HepG2 (cell line): ENCODE measurements around the gene ZNF217. TPM values are rescaled to one million over a fixed set of nuclear protein-coding genes. Genes with fewer than 3 reads are reported as not detected.

Experiments
- ATF5 ChIP-seq: sonication (generic); formaldehyde crosslinking; IDR thresholded peaks from 2 replicates; pipeline ENCODE4 v1.4.0; 2020; ENCODE audit warnings: mild to moderate bottlenecking, low read depth, missing genetic modification reagents
- CC2D1A ChIP-seq: sonication (generic); formaldehyde crosslinking; IDR thresholded peaks from 2 replicates; pipeline ENCODE4 v1.8.1; 2023; ENCODE audit warnings: mild to moderate bottlenecking, missing genetic modification reagents
- CREM ChIP-seq, 2 experiments: sonication (generic) in 1 of 2; formaldehyde crosslinking in 1 of 2; IDR thresholded peaks; 2 replicates each; pipeline versions ENCODE4 v1.4.0 to v1.6.1; 2016 to 2020; ENCODE audit warnings: antibody characterized with exemption in 1 of 2, mild to moderate bottlenecking in 1 of 2, missing genetic modification reagents in 1 of 2
- GABPB1 ChIP-seq: IDR thresholded peaks from 2 replicates; pipeline ENCODE4 v1.6.1; 2016; ENCODE audit warnings: mild to moderate bottlenecking, missing genetic modification reagents, moderate library complexity, missing compliant biosample characterization
- HIC2 ChIP-seq: sonication (generic); formaldehyde crosslinking; IDR thresholded peaks from 2 replicates; pipeline ENCODE4 v1.9.0; 2022; ENCODE audit warnings: low read depth, missing genetic modification reagents
- MAZ ChIP-seq, 2 experiments: sonication (generic) in 1 of 2; formaldehyde crosslinking in 1 of 2; IDR thresholded peaks; 2 replicates each; pipeline versions ENCODE4 v1.5.0 to v1.6.1; 2012 to 2020; ENCODE audit warnings: low read depth in 2 of 2, mild to moderate bottlenecking in 2 of 2, borderline replicate concordance in 1 of 2, improper control_type of control experiment in 1 of 2, low read length in 1 of 2, missing genetic modification reagents in 1 of 2, moderate library complexity in 1 of 2
- MIXL1 ChIP-seq: IDR thresholded peaks from 2 replicates; pipeline ENCODE4 v1.6.1; 2016
- POLR2G ChIP-seq: fragments of 200-400 bp; formaldehyde crosslinking; IDR thresholded peaks from 2 replicates; pipeline ENCODE4 v1.6.1; 2018; ENCODE audit warnings: mild to moderate bottlenecking, low read depth, low read length, moderate library complexity
- RXRB ChIP-seq: IDR thresholded peaks from 2 replicates; pipeline ENCODE4 v1.6.1; 2016; ENCODE audit warnings: borderline replicate concordance, missing genetic modification reagents, missing compliant biosample characterization
- SSRP1 ChIP-seq: IDR thresholded peaks from 2 replicates; pipeline ENCODE4 v1.6.1; 2016; ENCODE audit warnings: control low read depth
- YEATS4 ChIP-seq: sonication (generic); formaldehyde crosslinking; IDR thresholded peaks from 2 replicates; pipeline ENCODE4 v1.4.0; 2020; ENCODE audit warnings: missing genetic modification reagents, borderline replicate concordance
- ZBTB44 ChIP-seq: sonication (generic); formaldehyde crosslinking; IDR thresholded peaks from 2 replicates; pipeline ENCODE4 v1.4.0; 2020; ENCODE audit warnings: missing genetic modification reagents
- ZC3H13 ChIP-seq: sonication (generic); formaldehyde crosslinking; IDR thresholded peaks from 2 replicates; pipeline ENCODE4 v1.8.1; 2023; ENCODE audit warnings: mild to moderate bottlenecking, missing genetic modification reagents, moderate library complexity
- ZNF34 ChIP-seq: sonication (generic); formaldehyde crosslinking; IDR thresholded peaks from 2 replicates; pipeline ENCODE4 v1.4.0; 2020; ENCODE audit warnings: mild to moderate bottlenecking, missing genetic modification reagents, borderline replicate concordance
- ZNF614 ChIP-seq: IDR thresholded peaks from 2 replicates; pipeline ENCODE4 v1.6.1; 2018; ENCODE audit warnings: missing biosample characterization, missing genetic modification reagents, inconsistent platforms, borderline replicate concordance
- ZNF713 ChIP-seq: sonication (generic); formaldehyde crosslinking; IDR thresholded peaks from 2 replicates; pipeline ENCODE4 v1.4.0; 2020; ENCODE audit warnings: mild to moderate bottlenecking, missing genetic modification reagents
- ZUFSP ChIP-seq: sonication (generic); formaldehyde crosslinking; IDR thresholded peaks from 2 replicates; pipeline ENCODE4 v1.9.0; 2021; ENCODE audit warnings: missing genetic modification reagents, mild to moderate bottlenecking, borderline replicate concordance
- polyA plus RNA-seq, 8 experiments: library from polyadenylated mRNA; depleted of rRNA in 3 of 8; stranded (reverse) in 7 of 8; unstranded in 1 of 8; fragments of >200 nt; fragmentation: Illumina TruSeq in 4 of 8; extraction: Trizol in 4 of 8; gene quantifications; 2 replicates each; pipeline versions ENCODE4 v1.2.1 to v1.2.3, GENCODE V29; 2011 to 2016; ENCODE audit warnings: low read depth in 4 of 8, missing spikeins in 1 of 8, mixed read lengths in 1 of 8; ENCODE audit not compliant: insufficient read depth in 1 of 8
- total RNA-seq, 5 experiments: library from RNA; depleted of rRNA; stranded (reverse); fragments of >200 nt; fragmentation: Illumina TruSeq; extraction: Trizol; gene quantifications; 2 replicates each; pipeline ENCODE4 v1.2.3, GENCODE V29; 2016; ENCODE audit warnings: low read depth in 1 of 5
- TF ChIP-seq, protein P1 (sequence below): sonication (generic); formaldehyde crosslinking; IDR thresholded peaks from 2 replicates; pipeline ENCODE4 v1.4.0; 2020; ENCODE audit warnings: low read depth, missing genetic modification reagents

The ZNF217 gene
- total and polyA plus RNA-seq, 2 of the 13 experiments (the other 11 are each of a cell fraction or from before 2014, with no cell fraction given), result 22.3 to 29.8 TPM

DNA sequence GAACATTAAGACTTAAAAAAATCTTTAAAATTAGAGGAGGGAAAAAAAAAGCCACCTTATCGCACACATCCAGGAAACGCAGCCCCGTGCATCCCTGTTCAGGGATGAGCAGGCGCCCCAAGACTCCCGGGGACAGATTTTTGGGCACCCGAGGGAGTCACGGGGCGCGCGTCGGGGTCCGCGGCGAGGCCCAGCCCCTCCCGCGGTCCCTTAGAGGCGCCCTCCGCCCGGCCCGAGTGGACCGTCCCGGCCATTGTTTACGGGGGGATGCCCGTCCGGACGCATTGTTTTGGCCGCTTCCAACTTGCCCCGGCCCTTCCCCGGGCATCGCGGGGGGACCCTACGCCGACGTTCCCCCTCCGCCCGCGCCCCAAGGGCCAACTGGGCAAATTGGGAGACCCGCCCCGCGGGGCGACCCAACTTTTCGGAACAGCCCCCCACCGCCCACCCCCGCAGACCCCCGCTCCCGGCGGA lies 610 bp downstream of the ZNF217 start (continued):
- TF ChIP-seq ATF5 (CRISPR knock-in tag), result no peak
- TF ChIP-seq ZUFSP (CRISPR knock-in tag), result no peak
- no peak for TF ChIP-seq ZNF34
- TF ChIP-seq HIC2 (CRISPR knock-in tag), result no peak
- TF ChIP-seq ZBTB44, result no peak
- no peak for TF ChIP-seq ZNF614 (CRISPR knock-in tag)
- TF ChIP-seq, protein P1, sequence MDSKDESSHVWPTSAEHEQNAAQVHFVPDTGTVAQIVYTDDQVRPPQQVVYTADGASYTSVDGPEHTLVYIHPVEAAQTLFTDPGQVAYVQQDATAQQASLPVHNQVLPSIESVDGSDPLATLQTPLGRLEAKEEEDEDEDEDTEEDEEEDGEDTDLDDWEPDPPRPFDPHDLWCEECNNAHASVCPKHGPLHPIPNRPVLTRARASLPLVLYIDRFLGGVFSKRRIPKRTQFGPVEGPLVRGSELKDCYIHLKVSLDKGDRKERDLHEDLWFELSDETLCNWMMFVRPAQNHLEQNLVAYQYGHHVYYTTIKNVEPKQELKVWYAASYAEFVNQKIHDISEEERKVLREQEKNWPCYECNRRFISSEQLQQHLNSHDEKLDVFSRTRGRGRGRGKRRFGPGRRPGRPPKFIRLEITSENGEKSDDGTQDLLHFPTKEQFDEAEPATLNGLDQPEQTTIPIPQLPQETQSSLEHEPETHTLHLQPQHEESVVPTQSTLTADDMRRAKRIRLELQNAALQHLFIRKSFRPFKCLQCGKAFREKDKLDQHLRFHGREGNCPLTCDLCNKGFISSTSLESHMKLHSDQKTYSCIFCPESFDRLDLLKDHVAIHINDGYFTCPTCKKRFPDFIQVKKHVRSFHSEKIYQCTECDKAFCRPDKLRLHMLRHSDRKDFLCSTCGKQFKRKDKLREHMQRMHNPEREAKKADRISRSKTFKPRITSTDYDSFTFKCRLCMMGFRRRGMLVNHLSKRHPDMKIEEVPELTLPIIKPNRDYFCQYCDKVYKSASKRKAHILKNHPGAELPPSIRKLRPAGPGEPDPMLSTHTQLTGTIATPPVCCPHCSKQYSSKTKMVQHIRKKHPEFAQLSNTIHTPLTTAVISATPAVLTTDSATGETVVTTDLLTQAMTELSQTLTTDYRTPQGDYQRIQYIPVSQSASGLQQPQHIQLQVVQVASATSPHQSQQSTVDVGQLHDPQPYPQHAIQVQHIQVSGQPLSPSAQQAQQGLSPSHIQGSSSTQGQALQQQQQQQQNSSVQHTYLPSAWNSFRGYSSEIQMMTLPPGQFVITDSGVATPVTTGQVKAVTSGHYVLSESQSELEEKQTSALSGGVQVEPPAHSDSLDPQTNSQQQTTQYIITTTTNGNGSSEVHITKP (CRISPR knock-in tag), result no peak
- TF ChIP-seq ZC3H13 (CRISPR knock-in tag), result no peak
- TF ChIP-seq CC2D1A (CRISPR knock-in tag), result no peak
- TF ChIP-seq CREM (IDR thresholded peaks at IDR 0.05), result no peak
- no peak for TF ChIP-seq CREM (CRISPR knock-in tag; IDR thresholded peaks at IDR 0.05)
- no peak; the same call in 1 of the 2 replicates for TF ChIP-seq YEATS4
- TF ChIP-seq RXRB, result no peak
- TF ChIP-seq MAZ (IDR thresholded peaks at IDR 0.05; ENCODE audit: borderline replicate concordance, low read depth, low read length), result no peak
- peak; percentile 24; the same call in 1 of the 2 replicates for TF ChIP-seq MAZ (CRISPR knock-in tag; IDR thresholded peaks at IDR 0.05; ENCODE audit: low read depth)
- no peak for TF ChIP-seq ZNF713
- TF ChIP-seq MIXL1 (CRISPR knock-in tag), result no peak
- peak; percentile 83 for TF ChIP-seq POLR2G
- no peak for TF ChIP-seq SSRP1 (CRISPR knock-in tag)
- TF ChIP-seq GABPB1 (CRISPR knock-in tag), result peak; percentile 15; the same call in 1 of the 2 replicates
